ENCODE measurements around the gene CARNS1.

- TF ChIP-seq, protein P1, sequence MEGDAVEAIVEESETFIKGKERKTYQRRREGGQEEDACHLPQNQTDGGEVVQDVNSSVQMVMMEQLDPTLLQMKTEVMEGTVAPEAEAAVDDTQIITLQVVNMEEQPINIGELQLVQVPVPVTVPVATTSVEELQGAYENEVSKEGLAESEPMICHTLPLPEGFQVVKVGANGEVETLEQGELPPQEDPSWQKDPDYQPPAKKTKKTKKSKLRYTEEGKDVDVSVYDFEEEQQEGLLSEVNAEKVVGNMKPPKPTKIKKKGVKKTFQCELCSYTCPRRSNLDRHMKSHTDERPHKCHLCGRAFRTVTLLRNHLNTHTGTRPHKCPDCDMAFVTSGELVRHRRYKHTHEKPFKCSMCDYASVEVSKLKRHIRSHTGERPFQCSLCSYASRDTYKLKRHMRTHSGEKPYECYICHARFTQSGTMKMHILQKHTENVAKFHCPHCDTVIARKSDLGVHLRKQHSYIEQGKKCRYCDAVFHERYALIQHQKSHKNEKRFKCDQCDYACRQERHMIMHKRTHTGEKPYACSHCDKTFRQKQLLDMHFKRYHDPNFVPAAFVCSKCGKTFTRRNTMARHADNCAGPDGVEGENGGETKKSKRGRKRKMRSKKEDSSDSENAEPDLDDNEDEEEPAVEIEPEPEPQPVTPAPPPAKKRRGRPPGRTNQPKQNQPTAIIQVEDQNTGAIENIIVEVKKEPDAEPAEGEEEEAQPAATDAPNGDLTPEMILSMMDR (IDR thresholded peaks at IDR 0.05), result no peak
- no peak for TF ChIP-seq POLR2A (IDR thresholded peaks at IDR 0.05)
Observed at GRCh38 chr11:67463186-67463585, 47.7 kb downstream of the CARNS1 start.

Measured in testis (tissue), 2 donors.